HepG2 (cell line): ENCODE data around the gene FRMD3. TPM values are rescaled to one million over a fixed set of nuclear protein-coding genes. Genes with fewer than 3 reads are reported as not detected.

Experiments used
- ATAC-seq: fragments of 200-7000 bp; cut with Tn5 transposase; 3 replicates; pipeline ENCODE4 v1.9.1; 2020; ENCODE audit warnings: mild to moderate bottlenecking, moderate library complexity
- BruUV-seq: library from RNA; stranded (reverse); fragments of 400-500 nt; replicated peaks from 2 replicates; lab custom pipeline; 2021; lab: Mats Ljungman, UMichigan
- CTCF ChIA-PET: fragments of 300-600 bp; formaldehyde crosslinking; extraction: SDS; loops from one replicate; lab custom pipeline; 2021; ENCODE audit warnings: low total read pairs, inconsistent platforms, low intra/inter-chr PET ratio; lab: Yijun Ruan, JAX
- POLR2A ChIA-PET: fragments of 350-600 bp; sonication (Branson Sonifier 250); formaldehyde crosslinking; loops from one replicate; lab custom pipeline; 2020; ENCODE audit warnings: antibody characterized with exemption, inconsistent platforms; lab: Yijun Ruan, JAX
- DNase-seq: peaks from one replicate; pipeline ENCODE4 v3.0.0-alpha.2; 2015; ENCODE audit warnings: low spot score
- FAIRE-seq: peaks from 3 replicates; lab custom pipeline; 2011; peaks lifted over from hg19 to GRCh38; lab: Jason Lieb, UNC
- H2AFZ ChIP-seq: one replicate; pipeline ENCODE4 v1.6.1; 2011; ENCODE audit warnings: low read length, inconsistent platforms
- H3K27ac ChIP-seq: fragments of 300-600 bp; 3 replicates; pipeline ENCODE4 v1.8.0; 2011; ENCODE audit warnings: mixed run types, mild to moderate bottlenecking, mixed read lengths, low read length, inconsistent platforms; ENCODE audit not compliant: insufficient read depth; ENCODE audit errors: extremely low read length
- H3K27me3 ChIP-seq, 2 experiments: fragments of 200-600 bp in 1 of 2; 2 replicates in 1 of 2; 3 replicates in 1 of 2; pipeline versions ENCODE4 v1.6.0 to v1.8.0; 2011; ENCODE audit warnings: low read length in 2 of 2, mild to moderate bottlenecking in 2 of 2, moderate library complexity in 2 of 2, inconsistent platforms in 1 of 2; ENCODE audit not compliant: insufficient read depth in 2 of 2, control insufficient read depth in 1 of 2
- H3K36me3 ChIP-seq, 2 experiments: fragments of 200-600 bp in 1 of 2; replicated peaks in 1 of 2; 2 replicates in 1 of 2; 3 replicates in 1 of 2; pipeline versions ENCODE4 v1.5.1 to v1.8.0; 2011; ENCODE audit warnings: low read length in 2 of 2, inconsistent platforms in 1 of 2; ENCODE audit not compliant: insufficient read depth in 2 of 2, control insufficient read depth in 1 of 2
- H3K4me1 ChIP-seq: 2 replicates; pipeline ENCODE4 v1.5.1; 2012; ENCODE audit warnings: low read length, inconsistent platforms; ENCODE audit not compliant: insufficient read depth
- H3K4me2 ChIP-seq: 2 replicates; pipeline ENCODE4 v1.6.0; 2011; ENCODE audit warnings: low read depth, low read length, inconsistent platforms
- H3K4me3 ChIP-seq, 3 experiments: fragments of 200-600 bp in 1 of 3; sonication (generic), shearing (Covaris generic) in 1 of 3; replicated peaks in 1 of 3; 2 replicates each; pipeline ENCODE4 v1.5.1; 2011 to 2016; ENCODE audit warnings: low read length in 3 of 3, inconsistent platforms in 2 of 3, low read depth in 2 of 3, mild to moderate bottlenecking in 2 of 3, control low read depth in 1 of 3, mixed read lengths in 1 of 3; ENCODE audit not compliant: insufficient read depth in 1 of 3
- H3K79me2 ChIP-seq: one replicate; pipeline ENCODE4 v1.6.1; 2011; ENCODE audit warnings: low read length, inconsistent platforms; ENCODE audit not compliant: insufficient read depth
- H3K9ac ChIP-seq: 2 replicates; pipeline ENCODE4 v1.6.0; 2011; ENCODE audit warnings: mild to moderate bottlenecking, low read depth, low read length, inconsistent platforms; ENCODE audit not compliant: insufficient read depth
- H3K9me3 ChIP-seq: 2 replicates; pipeline ENCODE4 v1.5.1; 2012; ENCODE audit warnings: mild to moderate bottlenecking, low read length
- H4K20me1 ChIP-seq: 2 replicates; pipeline ENCODE4 v1.6.0; 2011; ENCODE audit warnings: inconsistent platforms, mild to moderate bottlenecking, low read length, moderate library complexity; ENCODE audit not compliant: insufficient read depth
- CREB3 ChIP-seq: sonication (generic); formaldehyde crosslinking; IDR thresholded peaks from 2 replicates; pipeline ENCODE4 v1.5.0; 2020; ENCODE audit warnings: missing genetic modification reagents
- RAD51 ChIP-seq: fragments of 450-650 bp; IDR thresholded peaks from 2 replicates; pipeline ENCODE4 v1.6.1; 2016; ENCODE audit warnings: borderline replicate concordance
- SETDB1 ChIP-seq: sonication (generic); formaldehyde crosslinking; IDR thresholded peaks from 2 replicates; pipeline ENCODE4 v1.5.1; 2020; ENCODE audit warnings: missing genetic modification reagents, mild to moderate bottlenecking, borderline replicate concordance
- SRSF9 ChIP-seq: fragments of 200-400 bp; formaldehyde crosslinking; IDR thresholded peaks from 2 replicates; pipeline ENCODE4 v1.6.1; 2018; ENCODE audit warnings: borderline replicate concordance, mild to moderate bottlenecking, low read depth, low read length; ENCODE audit not compliant: insufficient read depth, poor library complexity, severe bottlenecking
- ZBTB40 ChIP-seq, 2 experiments: fragments of 450-650 bp in 1 of 2; sonication (generic) in 1 of 2; formaldehyde crosslinking in 1 of 2; IDR thresholded peaks; 2 replicates each; pipeline versions ENCODE4 v1.6.1 to v1.8.0; 2016 to 2022; ENCODE audit warnings: antibody characterized with exemption in 1 of 2, mild to moderate bottlenecking in 1 of 2, missing genetic modification reagents in 1 of 2
- ZBTB46 ChIP-seq: sonication (generic); formaldehyde crosslinking; IDR thresholded peaks from 2 replicates; pipeline ENCODE4 v1.4.0; 2020; ENCODE audit warnings: mild to moderate bottlenecking, missing genetic modification reagents, borderline replicate concordance
- ZNF672 ChIP-seq: sonication (generic); formaldehyde crosslinking; IDR thresholded peaks from 2 replicates; pipeline ENCODE4 v1.8.1; 2022; ENCODE audit warnings: missing genetic modification reagents
- WGBS: methylation state at CpG from one replicate; pipeline ENCODE4 v1.1.6; 2017; ENCODE audit warnings: low lambda C conversion rate; 5-methylcytosine and 5-hydroxymethylcytosine counted together
- in situ Hi-C: cut with HindIII; loops from 2 replicates; pipeline ENCODE4 v1.10.0; 2017; ENCODE audit warnings: low pct_unique_long_range_greater_than_20kb; ENCODE audit not compliant: extremely low pct_ligation_motif_present
- intact Hi-C: fragments of 100-400 bp; cut with micrococcal nuclease; formaldehyde crosslinking; loops from one replicate; pipeline ENCODE4 v1.10.0; 2022; ENCODE audit not compliant: unreplicated experiment
- polyA plus RNA-seq, 8 experiments: library from polyadenylated mRNA; depleted of rRNA in 3 of 8; stranded (reverse) in 7 of 8; unstranded in 1 of 8; fragments of >200 nt; fragmentation: Illumina TruSeq in 4 of 8; extraction: Trizol in 4 of 8; gene quantifications; 2 replicates each; pipeline versions ENCODE4 v1.2.1 to v1.2.3, GENCODE V29; 2011 to 2016; ENCODE audit warnings: low read depth in 4 of 8, missing spikeins in 1 of 8, mixed read lengths in 1 of 8; ENCODE audit not compliant: insufficient read depth in 1 of 8
- total RNA-seq, 5 experiments: library from RNA; depleted of rRNA; stranded (reverse); fragments of >200 nt; fragmentation: Illumina TruSeq; extraction: Trizol; gene quantifications; 2 replicates each; pipeline ENCODE4 v1.2.3, GENCODE V29; 2016; ENCODE audit warnings: low read depth in 1 of 5

FRMD3 gene
- total and polyA plus RNA-seq, 2 of the 13 experiments (the other 11 are each of a cell fraction or from before 2014, with no cell fraction given): 3.2 to 7.7 TPM

GRCh38 chr9:83340451-83340850, 197.8 kb downstream of the FRMD3 start:
- 86% methylated on average over 3 of the region's 3 CpGs for WGBS
- CTCF ChIA-PET: no interaction called here
- H3K4me1 ChIP-seq: no peaks in the 10 kb centered on the region

More at GRCh38 chr9:83340451-83340850, 197.8 kb downstream of the FRMD3 start:
- no peaks in the 10 kb centered on the region for H3K27me3 ChIP-seq
- no TSS peak for BruUV-seq
- ATAC-seq (no peak), FAIRE-seq (no peak), DNase-seq (no peak)
- TF ChIP-seq CREB3 (CRISPR knock-in tag) (no peak), SETDB1 (CRISPR knock-in tag) (no peak), SRSF9 (no peak), ZBTB46 (no peak), ZBTB40 (IDR thresholded peaks at IDR 0.05) (no peak), ZBTB40 (CRISPR knock-in tag; IDR thresholded peaks at IDR 0.05) (no peak), RAD51 (no peak), ZNF672 (CRISPR knock-in tag) (no peak)
- peaks cover 3 to 26% of the 10 kb centered on the region in 2 experiments; a peak in 3 of 5 replicates for H3K36me3 ChIP-seq
- in situ Hi-C loops: no loop called here
- no peak overlapping the region for H3K4me3 ChIP-seq
- H3K4me2 ChIP-seq: no peak overlapping the region
- intact Hi-C loops: no loop called here
- H2AFZ ChIP-seq: no peak overlapping the region
- no peak overlapping the region for H3K27ac ChIP-seq
- POLR2A ChIA-PET: no interaction called here
- H3K79me2 ChIP-seq: no peaks in the 10 kb centered on the region
- H3K9ac ChIP-seq: no peak overlapping the region
- H3K9me3 ChIP-seq: no peaks in the 10 kb centered on the region
- H4K20me1 ChIP-seq: no peaks in the 10 kb centered on the region
